ENCODE results near the gene CCNL2.

Gene CCNL2

GRCh38 chr1:1397839-1398523, 1.2 kb downstream of the CCNL2 start:
- H3K36me3 ChIP-seq (ENCODE audit: insufficient read depth, low read length) = peaks cover 79% of the 10 kb centered on the region
- peak overlapping the region; percentile 88 for H3K27ac ChIP-seq (ENCODE audit: low read length)
- H3K9me3 ChIP-seq (ENCODE audit: insufficient read depth, low read length, severe bottlenecking) = no peaks in the 10 kb centered on the region
- peak overlapping the region; percentile 82 for H3K4me2 ChIP-seq (ENCODE audit: insufficient read depth, low read length)
- H3K4me1 ChIP-seq (ENCODE audit: insufficient read depth, low read length) = peaks cover 50% of the 10 kb centered on the region
- no peak for TF ChIP-seq CTCF (IDR thresholded peaks at IDR 0.05; ENCODE audit: borderline replicate concordance, extremely low read depth, low read length, poor library complexity, severe bottlenecking)
- no peak for TF ChIP-seq EZH2 (IDR thresholded peaks at IDR 0.05; ENCODE audit: borderline replicate concordance, low read depth, low read length, severe bottlenecking)
- H3K27me3 ChIP-seq (ENCODE audit: insufficient read depth, low read length, poor library complexity) = no peaks in the 10 kb centered on the region
- H3K9ac ChIP-seq (ENCODE audit: low read depth, low read length) = peak overlapping the region; percentile 71
- peaks cover 85% of the 10 kb centered on the region for H3K79me2 ChIP-seq (ENCODE audit: insufficient read depth, low read length)
- no peak for ATAC-seq (ENCODE audit: insufficient read depth, low read depth)
- peak overlapping the region; percentile 84 to 87; a peak in 3 of 4 replicates for H3K4me3 ChIP-seq (ENCODE audit: low read depth in 1 of 2, low read length in 2 of 2)
- H2AFZ ChIP-seq (ENCODE audit: low read depth, low read length) = no peak overlapping the region
- peaks cover 35% of the 10 kb centered on the region for H4K20me1 ChIP-seq (ENCODE audit: insufficient read depth, low read length)
- DNase-seq = no peak

GRCh38 chr1:1395166-1395565, 4.0 kb downstream of the CCNL2 start:
- Histone ChIP-seq H3K9ac (ENCODE audit: low read depth, low read length) (no peak overlapping the region), H3K4me2 (ENCODE audit: insufficient read depth, low read length) (no peak overlapping the region), H3K36me3 (ENCODE audit: insufficient read depth, low read length) (peaks cover 79% of the 10 kb centered on the region), H3K27ac (ENCODE audit: low read length) (no peak overlapping the region), H3K4me1 (ENCODE audit: insufficient read depth, low read length) (peaks cover 27% of the 10 kb centered on the region), H4K20me1 (ENCODE audit: insufficient read depth, low read length) (peaks cover 24% of the 10 kb centered on the region), H3K79me2 (ENCODE audit: insufficient read depth, low read length) (peaks cover 65% of the 10 kb centered on the region), H2AFZ (ENCODE audit: low read depth, low read length) (no peak overlapping the region), H3K27me3 (ENCODE audit: insufficient read depth, low read length, poor library complexity) (no peaks in the 10 kb centered on the region), H3K9me3 (ENCODE audit: insufficient read depth, low read length, severe bottlenecking) (no peaks in the 10 kb centered on the region), H3K4me3 (ENCODE audit: low read depth in 1 of 2, low read length in 2 of 2) (no peak overlapping the region)
- TF ChIP-seq EZH2 (IDR thresholded peaks at IDR 0.05; ENCODE audit: borderline replicate concordance, low read depth, low read length, severe bottlenecking) = no peak
- no peak for TF ChIP-seq CTCF (IDR thresholded peaks at IDR 0.05; ENCODE audit: borderline replicate concordance, extremely low read depth, low read length, poor library complexity, severe bottlenecking)
- ATAC-seq (ENCODE audit: insufficient read depth, low read depth) (no peak), DNase-seq (no peak)

- peaks cover 87% of the 10 kb centered on the region for H3K36me3 ChIP-seq (ENCODE audit: insufficient read depth, low read length)
- ATAC-seq (ENCODE audit: insufficient read depth, low read depth) = no peak
- no peak overlapping the region for H3K9ac ChIP-seq (ENCODE audit: low read depth, low read length)
- no peak for TF ChIP-seq EZH2 (IDR thresholded peaks at IDR 0.05; ENCODE audit: borderline replicate concordance, low read depth, low read length, severe bottlenecking)
- H3K4me1 ChIP-seq (ENCODE audit: insufficient read depth, low read length) = peaks cover 22% of the 10 kb centered on the region
- H3K4me3 ChIP-seq (ENCODE audit: low read depth in 1 of 2, low read length in 2 of 2) = no peak overlapping the region
- no peak overlapping the region for H2AFZ ChIP-seq (ENCODE audit: low read depth, low read length)
- H3K27ac ChIP-seq (ENCODE audit: low read length) = no peak overlapping the region
- H4K20me1 ChIP-seq (ENCODE audit: insufficient read depth, low read length) = peaks cover 19% of the 10 kb centered on the region
- H3K4me2 ChIP-seq (ENCODE audit: insufficient read depth, low read length) = no peak overlapping the region
- no peaks in the 10 kb centered on the region for H3K9me3 ChIP-seq (ENCODE audit: insufficient read depth, low read length, severe bottlenecking)
- H3K27me3 ChIP-seq (ENCODE audit: insufficient read depth, low read length, poor library complexity) = no peaks in the 10 kb centered on the region
- peaks cover 57% of the 10 kb centered on the region for H3K79me2 ChIP-seq (ENCODE audit: insufficient read depth, low read length)
- no peak for DNase-seq
Observed at GRCh38 chr1:1394116-1394515, 5.0 kb downstream of the CCNL2 start.

GRCh38 chr1:1393428-1393827, 5.7 kb downstream of the CCNL2 start:
- H2AFZ ChIP-seq (ENCODE audit: low read depth, low read length) = no peak overlapping the region
- peaks cover 50% of the 10 kb centered on the region for H3K79me2 ChIP-seq (ENCODE audit: insufficient read depth, low read length)
- H3K27ac ChIP-seq (ENCODE audit: low read length) = no peak overlapping the region
- no peak for DNase-seq
- TF ChIP-seq EZH2 (IDR thresholded peaks at IDR 0.05; ENCODE audit: borderline replicate concordance, low read depth, low read length, severe bottlenecking) (no peak), CTCF (IDR thresholded peaks at IDR 0.05; ENCODE audit: borderline replicate concordance, extremely low read depth, low read length, poor library complexity, severe bottlenecking) (no peak)
- H3K9ac ChIP-seq (ENCODE audit: low read depth, low read length) = no peak overlapping the region
- no peak for ATAC-seq (ENCODE audit: insufficient read depth, low read depth)
- H3K27me3 ChIP-seq (ENCODE audit: insufficient read depth, low read length, poor library complexity) = no peaks in the 10 kb centered on the region
- H4K20me1 ChIP-seq (ENCODE audit: insufficient read depth, low read length) = peaks cover 19% of the 10 kb centered on the region
- H3K4me3 ChIP-seq (ENCODE audit: low read depth in 1 of 2, low read length in 2 of 2) = no peak overlapping the region
- no peak overlapping the region for H3K4me2 ChIP-seq (ENCODE audit: insufficient read depth, low read length)
- H3K9me3 ChIP-seq (ENCODE audit: insufficient read depth, low read length, severe bottlenecking) = no peaks in the 10 kb centered on the region
- H3K4me1 ChIP-seq (ENCODE audit: insufficient read depth, low read length) = peaks cover 21% of the 10 kb centered on the region
- H3K36me3 ChIP-seq (ENCODE audit: insufficient read depth, low read length) = peaks cover 90% of the 10 kb centered on the region

Data from DND-41 (cell line).